Upper lobe of left lung (tissue), 6 donors: ENCODE results near the gene PDZD2. TPM values are rescaled to one million over a fixed set of nuclear protein-coding genes. Genes with fewer than 3 reads are reported as not detected.
A peak's percentile ranks its signal among the peaks of the same experiment; 100 is the strongest.

ENCODE experiments used
- ATAC-seq, 2 donors: fragments of 200-7000 bp; cut with Tn5 transposase; one replicate each; pipeline ENCODE4 v1.9.1; 2022; ENCODE audit warnings: mild to moderate bottlenecking in 2 of 2, moderate library complexity in 2 of 2; ENCODE audit not compliant: low FRiP score in 2 of 2
- DNase-seq, 2 donors: peaks; one replicate each; pipeline ENCODE4 v3.0.0-alpha.2; 2019 to 2020
- H3K27ac ChIP-seq, 4 donors: fragments of 200-600 bp; sonication (generic); one replicate each; pipeline ENCODE4 v1.5.1; 2016 to 2019
- H3K27me3 ChIP-seq, 4 donors: fragments of 200-600 bp; sonication (generic); one replicate each; pipeline ENCODE4 v1.5.1; 2017 to 2019
- H3K36me3 ChIP-seq, 4 donors: fragments of 200-600 bp; sonication (generic); one replicate each; pipeline ENCODE4 v1.5.1; 2016 to 2019
- H3K4me1 ChIP-seq, 4 donors: fragments of 200-600 bp; sonication (generic); one replicate each; pipeline ENCODE4 v1.5.1; 2018 to 2019
- H3K4me3 ChIP-seq, 4 donors: fragments of 200-600 bp; sonication (generic); one replicate each; pipeline ENCODE4 v1.5.1; 2017 to 2019; ENCODE audit warnings: mild to moderate bottlenecking in 2 of 4, moderate library complexity in 1 of 4
- H3K9me3 ChIP-seq, 4 donors: fragments of 200-600 bp; sonication (generic); one replicate each; pipeline ENCODE4 v1.5.1; 2018 to 2019
- EP300 ChIP-seq, 4 donors: sonication (generic); formaldehyde crosslinking; IDR thresholded peaks; one replicate each; pipeline ENCODE4 v1.5.1; 2017; ENCODE audit warnings: antibody characterized with exemption in 4 of 4, control low read depth in 2 of 4
- POLR2A ChIP-seq, 4 donors: fragments of 450-650 bp; IDR thresholded peaks; one replicate each; pipeline ENCODE4 v1.5.1; 2016 to 2017; ENCODE audit warnings: antibody characterized with exemption in 4 of 4, mild to moderate bottlenecking in 2 of 4
- POLR2AphosphoS5 ChIP-seq, 2 donors: sonication (generic); formaldehyde crosslinking; IDR thresholded peaks; one replicate each; pipeline ENCODE4 v1.5.1; 2017; ENCODE audit warnings: antibody characterized with exemption in 2 of 2
- WGBS, 2 donors: methylation state at CpG; one replicate each; pipeline ENCODE4 v1.1.5; 2017 to 2018; 5-methylcytosine and 5-hydroxymethylcytosine counted together
- total RNA-seq, 6 donors: library from RNA; depleted of rRNA in 4 of 6; stranded (reverse); fragments of >200 nt in 4 of 6; gene quantifications; one replicate each; pipeline versions ENCODE4 v1.1.0 to v1.2.1, GENCODE V29; 2016 to 2021
- TF ChIP-seq, protein P1 (sequence below), 6 experiments: fragments of 450-650 bp in 4 of 6; fragments of 200-600 bp in 2 of 6; sonication (generic) in 2 of 6; IDR thresholded peaks; one replicate each; pipeline ENCODE4 v1.5.1; 2016 to 2019; ENCODE audit warnings: antibody characterized with exemption in 6 of 6
- donor health status: DM: no; HTN: no; CAD: no; lungs with moderate emphysema.
- donor health status: DM: no; HTN: yes; CAD: no; lungs with severe emphysema.

PDZD2 gene
- total RNA-seq, 6 donors from 2014 or later, result 53.4 to 73.6 (median 68.4) TPM

GRCh38 chr5:31866166-31866565, 227.2 kb downstream of the PDZD2 start:
- WGBS, 2 donors, result 32 to 42% methylated on average over 9 to 10 of the region's 10 CpGs
- Histone ChIP-seq H3K9me3 (no peaks in the 10 kb centered on the region), H3K27ac (no peak overlapping the region), H3K4me1 (peaks cover 5 to 38% (median 21%) of the 10 kb centered on the region in 4 donors), H3K36me3 (no peaks in the 10 kb centered on the region), H3K27me3 (no peaks in the 10 kb centered on the region), H3K4me3 (no peak overlapping the region)
- TF ChIP-seq EP300 (IDR thresholded peaks at IDR 0.05), result no peak
- DNase-seq (no peak), ATAC-seq (no peak)

DNA sequence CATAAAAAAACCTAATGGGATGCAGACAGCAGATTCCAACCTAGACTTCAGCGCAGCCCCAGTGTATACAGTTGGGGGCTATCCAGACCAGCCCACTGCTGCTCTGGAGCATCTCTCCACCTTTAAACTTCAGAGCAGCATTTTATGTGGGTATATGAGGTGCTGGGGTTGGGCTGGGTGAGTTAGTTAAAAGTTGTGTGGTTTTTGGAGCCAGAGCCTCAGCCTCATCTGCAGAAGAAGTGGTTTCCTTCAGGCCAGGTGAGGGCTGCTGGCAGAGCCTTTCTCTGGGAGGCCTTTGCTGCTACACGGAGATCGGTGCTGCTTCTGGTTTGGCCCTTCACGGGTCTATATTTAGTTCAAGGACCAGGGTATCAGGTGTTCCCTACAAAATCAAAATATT, 228.3 kb downstream of the PDZD2 start:
- DNase-seq (no peak), ATAC-seq (no peak)
- Histone ChIP-seq H3K9me3 (no peaks in the 10 kb centered on the region), H3K27me3 (no peaks in the 10 kb centered on the region), H3K4me3 (no peak overlapping the region), H3K27ac (no peak overlapping the region), H3K36me3 (no peaks in the 10 kb centered on the region), H3K4me1 (peaks cover 0 to 32% (median 18%) of the 10 kb centered on the region in 4 donors)
- WGBS, 2 donors, result 57 to 79% methylated on average over 3 to 4 of the region's 4 CpGs
- TF ChIP-seq, protein P1, sequence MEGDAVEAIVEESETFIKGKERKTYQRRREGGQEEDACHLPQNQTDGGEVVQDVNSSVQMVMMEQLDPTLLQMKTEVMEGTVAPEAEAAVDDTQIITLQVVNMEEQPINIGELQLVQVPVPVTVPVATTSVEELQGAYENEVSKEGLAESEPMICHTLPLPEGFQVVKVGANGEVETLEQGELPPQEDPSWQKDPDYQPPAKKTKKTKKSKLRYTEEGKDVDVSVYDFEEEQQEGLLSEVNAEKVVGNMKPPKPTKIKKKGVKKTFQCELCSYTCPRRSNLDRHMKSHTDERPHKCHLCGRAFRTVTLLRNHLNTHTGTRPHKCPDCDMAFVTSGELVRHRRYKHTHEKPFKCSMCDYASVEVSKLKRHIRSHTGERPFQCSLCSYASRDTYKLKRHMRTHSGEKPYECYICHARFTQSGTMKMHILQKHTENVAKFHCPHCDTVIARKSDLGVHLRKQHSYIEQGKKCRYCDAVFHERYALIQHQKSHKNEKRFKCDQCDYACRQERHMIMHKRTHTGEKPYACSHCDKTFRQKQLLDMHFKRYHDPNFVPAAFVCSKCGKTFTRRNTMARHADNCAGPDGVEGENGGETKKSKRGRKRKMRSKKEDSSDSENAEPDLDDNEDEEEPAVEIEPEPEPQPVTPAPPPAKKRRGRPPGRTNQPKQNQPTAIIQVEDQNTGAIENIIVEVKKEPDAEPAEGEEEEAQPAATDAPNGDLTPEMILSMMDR (IDR thresholded peaks at IDR 0.05), result no peak
- TF ChIP-seq EP300 (IDR thresholded peaks at IDR 0.05) (no peak), POLR2A (IDR thresholded peaks at IDR 0.05) (no peak), POLR2AphosphoS5 (IDR thresholded peaks at IDR 0.05) (no peak)

GRCh38 chr5:31880449-31880848, 241.5 kb downstream of the PDZD2 start:
- Histone ChIP-seq H3K9me3 (no peaks in the 10 kb centered on the region), H3K27ac (no peak overlapping the region), H3K4me3 (no peak overlapping the region), H3K27me3 (no peaks in the 10 kb centered on the region), H3K4me1 (peaks cover 0 to 8% (median 2%) of the 10 kb centered on the region in 4 donors), H3K36me3 (no peaks in the 10 kb centered on the region)
- ATAC-seq (no peak), DNase-seq (no peak)
- WGBS, 2 donors, result 69% methylated on average over 3 of the region's 3 CpGs
- TF ChIP-seq POLR2AphosphoS5 (IDR thresholded peaks at IDR 0.05), result no peak
- no peak for TF ChIP-seq POLR2A (IDR thresholded peaks at IDR 0.05)
- TF ChIP-seq, protein P1 (IDR thresholded peaks at IDR 0.05), result no peak
- TF ChIP-seq EP300 (IDR thresholded peaks at IDR 0.05), result no peak

DNA sequence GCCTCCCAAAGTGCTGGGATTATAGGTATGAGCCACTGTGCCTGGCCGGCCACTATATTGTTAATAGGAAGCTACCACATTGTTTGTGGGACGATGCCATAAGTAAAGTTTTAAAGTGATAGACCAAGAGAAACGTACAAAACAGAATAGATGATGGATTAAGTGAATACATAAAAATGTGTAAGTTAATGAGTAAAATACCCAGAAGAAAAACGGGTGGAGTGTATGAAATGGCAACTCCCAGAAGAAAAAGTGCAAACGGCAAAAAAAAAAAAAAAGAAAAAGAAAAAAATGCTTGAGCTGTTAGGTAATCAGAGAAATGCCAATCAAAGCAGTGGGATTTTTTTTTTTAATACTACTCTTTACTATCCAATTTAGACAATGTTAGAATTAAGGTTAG, 246.0 kb downstream of the PDZD2 start:
- Histone ChIP-seq H3K4me1 (peaks cover 5 to 47% (median 22%) of the 10 kb centered on the region in 4 donors), H3K27ac (no peak overlapping the region), H3K4me3 (no peak overlapping the region), H3K36me3 (no peaks in the 10 kb centered on the region), H3K9me3 (no peaks in the 10 kb centered on the region), H3K27me3 (no peaks in the 10 kb centered on the region)
- DNase-seq, result no peak
- TF ChIP-seq POLR2AphosphoS5 (IDR thresholded peaks at IDR 0.05) (no peak), POLR2A (IDR thresholded peaks at IDR 0.05) (no peak), EP300 (IDR thresholded peaks at IDR 0.05) (no peak)
- TF ChIP-seq, protein P1 (IDR thresholded peaks at IDR 0.05), result no peak
- no peak for ATAC-seq
- WGBS, 2 donors, result 63 to 64% methylated on average over 5 of the region's 5 CpGs

DNA sequence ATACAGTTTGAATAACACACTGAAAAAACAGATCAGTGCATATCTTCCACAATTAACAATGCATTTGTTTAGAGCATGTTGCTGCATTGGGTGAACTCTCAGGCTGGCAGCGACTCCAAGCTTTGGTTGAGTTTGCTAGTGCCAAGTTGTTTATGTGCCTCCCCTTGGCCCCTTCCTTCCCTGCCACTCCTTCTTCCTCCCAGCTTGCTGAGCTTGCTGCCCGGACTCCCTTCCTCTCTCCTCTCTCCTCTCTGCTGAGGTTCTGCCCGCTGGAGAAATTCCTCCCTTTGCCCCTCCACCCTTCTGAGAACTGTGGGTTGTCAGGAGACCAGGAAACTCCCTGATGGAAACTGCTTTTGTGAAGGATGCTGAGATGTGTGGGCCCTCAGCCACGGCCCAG, 247.3 kb downstream of the PDZD2 start:
- H3K4me3 ChIP-seq, result no peak overlapping the region
- ATAC-seq (no peak), DNase-seq (no peak)
- WGBS, 2 donors, result 21 to 26% methylated on average over 4 of the region's 4 CpGs
- H3K27me3 ChIP-seq, result no peaks in the 10 kb centered on the region
- TF ChIP-seq, protein P1 (IDR thresholded peaks at IDR 0.05), result no peak
- TF ChIP-seq POLR2AphosphoS5 (IDR thresholded peaks at IDR 0.05), result no peak
- TF ChIP-seq EP300 (IDR thresholded peaks at IDR 0.05), result no peak
- TF ChIP-seq POLR2A (IDR thresholded peaks at IDR 0.05), result no peak
- H3K9me3 ChIP-seq, result no peaks in the 10 kb centered on the region
- H3K27ac ChIP-seq, result peak overlapping the region; percentile 23 to 69 (median 36)
- no peaks in the 10 kb centered on the region for H3K36me3 ChIP-seq
- H3K4me1 ChIP-seq, result peaks cover 9 to 46% (median 26%) of the 10 kb centered on the region in 4 donors
